T47D (cell line): ENCODE results near the gene NRCAM.
"Not testable (repeated sequence)": the region's sequence is repeated elsewhere in the genome, so short reads cannot be mapped to it uniquely, and the experiment has no call there.

Source experiments
- DNase-seq, 2 experiments: peaks; one replicate each; pipeline versions ENCODE4 v3.0.0 to v3.0.0-alpha.2; 2011 to 2012; ENCODE audit warnings: low read depth in 1 of 2, low spot score in 1 of 2
- JUND ChIP-seq: IDR thresholded peaks from 2 replicates; pipeline ENCODE4 v1.6.1; 2012; ENCODE audit warnings: low read depth
- in situ Hi-C: cut with HindIII; loops from 2 replicates; pipeline ENCODE4 v1.10.0; 2016; ENCODE audit warnings: low sequenced_read_pairs, low pct_unique_long_range_greater_than_20kb

NRCAM gene

GRCh38 chr7:108270385-108271015 lies 185.7 kb downstream of the NRCAM start:
- in situ Hi-C loops: no loop called here
- no peak for DNase-seq
- TF ChIP-seq JUND: no peak

GRCh38 chr7:108268200-108268820 lies 187.9 kb downstream of the NRCAM start:
- in situ Hi-C loops: no loop called here
- DNase-seq: no peak
- TF ChIP-seq JUND: no peak

GRCh38 chr7:108267615-108268014 lies 188.6 kb downstream of the NRCAM start:
- no peak for DNase-seq
- no peak for TF ChIP-seq JUND
- in situ Hi-C loops: no loop called here

GRCh38 chr7:108266491-108266890 lies 189.7 kb downstream of the NRCAM start:
- no peak for TF ChIP-seq JUND
- in situ Hi-C loops: no loop called here
- DNase-seq: no peak

GRCh38 chr7:108266035-108266434 lies 190.2 kb downstream of the NRCAM start:
- in situ Hi-C loops: no loop called here
- DNase-seq: no peak
- TF ChIP-seq JUND: no peak

- in situ Hi-C loops: no loop called here
- DNase-seq: no peak
- no peak for TF ChIP-seq JUND
Measured at GRCh38 chr7:108265007-108265406, 191.2 kb downstream of the NRCAM start.

- in situ Hi-C loops: no loop called here
- DNase-seq: no peak
- TF ChIP-seq JUND: no peak
Measured at GRCh38 chr7:108263425-108263824, 192.8 kb downstream of the NRCAM start.

GRCh38 chr7:108261560-108262255 lies 194.5 kb downstream of the NRCAM start:
- DNase-seq: peak in 1 of 2 experiments; percentile 28
- no peak for TF ChIP-seq JUND
- in situ Hi-C loops: no loop called here

- in situ Hi-C loops, DNase-seq: not testable (repeated sequence)
Measured at GRCh38 chr7:108259447-108259846, 196.8 kb downstream of the NRCAM start.

- DNase-seq: no peak
- no peak for TF ChIP-seq JUND
- in situ Hi-C loops: no loop called here
Measured at GRCh38 chr7:108257954-108258353, 198.3 kb downstream of the NRCAM start.

GRCh38 chr7:108254259-108254658 lies 202.0 kb downstream of the NRCAM start:
- in situ Hi-C loops: no loop called here
- DNase-seq: no peak
- TF ChIP-seq JUND: no peak

- no peak for DNase-seq
- in situ Hi-C loops: no loop called here
- no peak for TF ChIP-seq JUND
Measured at GRCh38 chr7:108253275-108254044, 202.8 kb downstream of the NRCAM start.

- TF ChIP-seq JUND: no peak
- in situ Hi-C loops: no loop called here
- no peak for DNase-seq
Measured at GRCh38 chr7:108252177-108252576, 204.1 kb downstream of the NRCAM start.
